Measurements from ENCODE around the gene ADARB2. TPM values are rescaled to one million over a fixed set of nuclear protein-coding genes. Genes with fewer than 3 reads are reported as not detected.

The ADARB2 gene
- total and polyA plus RNA-seq, 4 donors = 0.55 to 0.70 (median 0.59) TPM; not detected in 1

DNA sequence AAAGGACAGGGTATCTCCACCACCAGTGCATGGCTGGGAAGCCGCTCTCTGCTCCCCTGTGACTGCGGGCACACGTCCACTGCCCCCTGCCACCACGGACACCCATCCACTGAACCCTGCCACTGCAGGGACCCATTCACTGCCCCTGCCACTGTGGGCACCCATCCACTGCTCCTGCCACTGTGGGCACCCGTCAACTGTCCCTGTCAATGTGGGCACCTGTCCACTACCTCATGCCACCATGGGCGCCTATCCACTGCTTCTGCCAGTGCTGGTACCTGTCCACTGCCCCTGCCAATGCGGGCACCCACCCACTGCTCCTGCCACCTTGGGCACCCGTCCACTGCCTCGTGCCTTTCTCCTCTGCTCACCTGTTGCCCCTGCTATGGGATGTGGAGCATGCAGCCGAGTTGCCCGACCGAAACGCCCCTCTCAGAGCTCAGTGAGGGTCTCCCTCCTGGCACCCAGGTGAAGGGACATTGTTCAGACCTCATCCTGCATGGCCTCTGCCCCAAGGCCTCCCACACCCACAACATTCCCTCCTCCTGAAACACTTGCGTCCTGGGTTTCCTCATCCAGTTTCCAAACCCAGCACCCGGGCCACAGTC, 207.4 kb downstream of the ADARB2 start (continued):
- TF ChIP-seq, protein P1, sequence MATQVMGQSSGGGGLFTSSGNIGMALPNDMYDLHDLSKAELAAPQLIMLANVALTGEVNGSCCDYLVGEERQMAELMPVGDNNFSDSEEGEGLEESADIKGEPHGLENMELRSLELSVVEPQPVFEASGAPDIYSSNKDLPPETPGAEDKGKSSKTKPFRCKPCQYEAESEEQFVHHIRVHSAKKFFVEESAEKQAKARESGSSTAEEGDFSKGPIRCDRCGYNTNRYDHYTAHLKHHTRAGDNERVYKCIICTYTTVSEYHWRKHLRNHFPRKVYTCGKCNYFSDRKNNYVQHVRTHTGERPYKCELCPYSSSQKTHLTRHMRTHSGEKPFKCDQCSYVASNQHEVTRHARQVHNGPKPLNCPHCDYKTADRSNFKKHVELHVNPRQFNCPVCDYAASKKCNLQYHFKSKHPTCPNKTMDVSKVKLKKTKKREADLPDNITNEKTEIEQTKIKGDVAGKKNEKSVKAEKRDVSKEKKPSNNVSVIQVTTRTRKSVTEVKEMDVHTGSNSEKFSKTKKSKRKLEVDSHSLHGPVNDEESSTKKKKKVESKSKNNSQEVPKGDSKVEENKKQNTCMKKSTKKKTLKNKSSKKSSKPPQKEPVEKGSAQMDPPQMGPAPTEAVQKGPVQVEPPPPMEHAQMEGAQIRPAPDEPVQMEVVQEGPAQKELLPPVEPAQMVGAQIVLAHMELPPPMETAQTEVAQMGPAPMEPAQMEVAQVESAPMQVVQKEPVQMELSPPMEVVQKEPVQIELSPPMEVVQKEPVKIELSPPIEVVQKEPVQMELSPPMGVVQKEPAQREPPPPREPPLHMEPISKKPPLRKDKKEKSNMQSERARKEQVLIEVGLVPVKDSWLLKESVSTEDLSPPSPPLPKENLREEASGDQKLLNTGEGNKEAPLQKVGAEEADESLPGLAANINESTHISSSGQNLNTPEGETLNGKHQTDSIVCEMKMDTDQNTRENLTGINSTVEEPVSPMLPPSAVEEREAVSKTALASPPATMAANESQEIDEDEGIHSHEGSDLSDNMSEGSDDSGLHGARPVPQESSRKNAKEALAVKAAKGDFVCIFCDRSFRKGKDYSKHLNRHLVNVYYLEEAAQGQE (IDR thresholded peaks at IDR 0.05) = no peak
- no peak for TF ChIP-seq EGR1 (IDR thresholded peaks at IDR 0.05; ENCODE audit: low read depth in 2 of 2)
- TF ChIP-seq, protein P2, sequence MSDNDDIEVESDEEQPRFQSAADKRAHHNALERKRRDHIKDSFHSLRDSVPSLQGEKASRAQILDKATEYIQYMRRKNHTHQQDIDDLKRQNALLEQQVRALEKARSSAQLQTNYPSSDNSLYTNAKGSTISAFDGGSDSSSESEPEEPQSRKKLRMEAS (IDR thresholded peaks at IDR 0.05) = no peak

DNA sequence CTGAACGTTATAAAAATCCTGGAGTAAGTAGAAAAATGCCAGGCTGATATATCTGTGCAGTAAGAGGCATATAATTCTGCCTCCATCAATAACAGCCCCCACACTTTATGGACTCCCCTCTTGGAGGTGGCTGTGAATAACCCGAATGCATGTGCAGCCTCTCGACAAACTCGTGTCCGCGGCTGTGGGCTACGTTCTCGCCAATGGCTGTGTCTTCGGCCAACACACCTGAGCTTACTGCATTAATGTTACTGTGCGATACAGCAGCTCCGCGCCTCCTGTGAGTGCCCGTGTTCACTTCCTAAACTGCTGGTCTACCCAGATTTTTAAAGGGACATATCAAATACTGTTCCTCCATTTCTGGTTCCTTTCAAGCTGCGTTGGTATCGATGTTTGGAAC, 209.4 kb downstream of the ADARB2 start:
- no peak for DNase-seq (ENCODE audit: low spot score)
- peaks cover 0 to 5% (median 0%) of the 10 kb centered on the region in 4 donors for H3K27me3 ChIP-seq (ENCODE audit: control insufficient read depth in 4 of 4, insufficient read depth in 4 of 4, low read length in 3 of 4)
- H3K36me3 ChIP-seq (ENCODE audit: control insufficient read depth in 4 of 4, insufficient read depth in 3 of 4, low read depth in 1 of 4, low read length in 3 of 4) = no peaks in the 10 kb centered on the region
- peaks cover 0 to 2% (median 0%) of the 10 kb centered on the region in 4 donors for H3K9me3 ChIP-seq (ENCODE audit: control insufficient read depth in 4 of 4, low read length in 3 of 4)
- TF ChIP-seq HNF4A (conservative IDR thresholded peaks at IDR 0.05) = no peak
- no peak for TF ChIP-seq GABPA (IDR thresholded peaks at IDR 0.05 in 1 of 2, conservative IDR thresholded peaks at IDR 0.05 in 1 of 2)
- no peak for TF ChIP-seq RXRA (IDR thresholded peaks at IDR 0.05)
- no peak for TF ChIP-seq FOXA1 (IDR thresholded peaks at IDR 0.05)
- TF ChIP-seq, protein P1 (IDR thresholded peaks at IDR 0.05) = no peak
- TF ChIP-seq EGR1 (IDR thresholded peaks at IDR 0.05; ENCODE audit: low read depth in 2 of 2) = no peak
- no peak for TF ChIP-seq YY1 (IDR thresholded peaks at IDR 0.05)
- TF ChIP-seq NR2F2 (IDR thresholded peaks at IDR 0.05) = no peak
- TF ChIP-seq RAD21 (IDR thresholded peaks at IDR 0.05) = no peak
- TF ChIP-seq, protein P2 (IDR thresholded peaks at IDR 0.05) = no peak
- TF ChIP-seq TAF1 (conservative IDR thresholded peaks at IDR 0.05) = no peak
- no peak for TF ChIP-seq SP1 (IDR thresholded peaks at IDR 0.05)
- TF ChIP-seq, protein P3, sequence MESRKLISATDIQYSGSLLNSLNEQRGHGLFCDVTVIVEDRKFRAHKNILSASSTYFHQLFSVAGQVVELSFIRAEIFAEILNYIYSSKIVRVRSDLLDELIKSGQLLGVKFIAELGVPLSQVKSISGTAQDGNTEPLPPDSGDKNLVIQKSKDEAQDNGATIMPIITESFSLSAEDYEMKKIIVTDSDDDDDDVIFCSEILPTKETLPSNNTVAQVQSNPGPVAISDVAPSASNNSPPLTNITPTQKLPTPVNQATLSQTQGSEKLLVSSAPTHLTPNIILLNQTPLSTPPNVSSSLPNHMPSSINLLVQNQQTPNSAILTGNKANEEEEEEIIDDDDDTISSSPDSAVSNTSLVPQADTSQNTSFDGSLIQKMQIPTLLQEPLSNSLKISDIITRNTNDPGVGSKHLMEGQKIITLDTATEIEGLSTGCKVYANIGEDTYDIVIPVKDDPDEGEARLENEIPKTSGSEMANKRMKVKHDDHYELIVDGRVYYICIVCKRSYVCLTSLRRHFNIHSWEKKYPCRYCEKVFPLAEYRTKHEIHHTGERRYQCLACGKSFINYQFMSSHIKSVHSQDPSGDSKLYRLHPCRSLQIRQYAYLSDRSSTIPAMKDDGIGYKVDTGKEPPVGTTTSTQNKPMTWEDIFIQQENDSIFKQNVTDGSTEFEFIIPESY (IDR thresholded peaks at IDR 0.05) = no peak
- no peak for TF ChIP-seq FOXA2 (IDR thresholded peaks at IDR 0.05)
- TF ChIP-seq, protein P4, sequence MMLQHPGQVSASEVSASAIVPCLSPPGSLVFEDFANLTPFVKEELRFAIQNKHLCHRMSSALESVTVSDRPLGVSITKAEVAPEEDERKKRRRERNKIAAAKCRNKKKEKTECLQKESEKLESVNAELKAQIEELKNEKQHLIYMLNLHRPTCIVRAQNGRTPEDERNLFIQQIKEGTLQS (IDR thresholded peaks at IDR 0.05) = no peak
- no peak for TF ChIP-seq HNF4G (IDR thresholded peaks at IDR 0.05)
- H3K4me3 ChIP-seq (ENCODE audit: low read depth in 1 of 3, low read length in 3 of 3) = no peak overlapping the region
- H3K27ac ChIP-seq (ENCODE audit: low read depth in 1 of 2, low read length in 2 of 2) = no peak overlapping the region
- H3K9ac ChIP-seq (ENCODE audit: low read depth in 1 of 2, low read length in 2 of 2) = no peak overlapping the region
- H3K4me1 ChIP-seq (ENCODE audit: control insufficient read depth in 4 of 4, insufficient read depth in 4 of 4, low read length in 3 of 4) = no peaks in the 10 kb centered on the region
- 89% methylated on average over 15 of the region's 15 CpGs for WGBS
